Ectodermal cell (in vitro differentiated cells): ENCODE measurements around the gene SIGLEC12.

Source experiments
- H3K27ac ChIP-seq: 2 replicates; pipeline ENCODE4 v1.7.0; 2013; ENCODE audit warnings: mild to moderate bottlenecking, low read depth, low read length; ENCODE audit not compliant: insufficient read depth, poor library complexity, severe bottlenecking
- H3K27me3 ChIP-seq: 2 replicates; pipeline ENCODE4 v1.7.0; 2013; ENCODE audit warnings: mild to moderate bottlenecking, low read length; ENCODE audit not compliant: insufficient read depth, control insufficient read depth, poor library complexity, severe bottlenecking
- H3K36me3 ChIP-seq: one replicate; pipeline ENCODE4 v1.7.0; 2013; ENCODE audit warnings: low read length; ENCODE audit not compliant: control insufficient read depth, insufficient read depth
- H3K4me1 ChIP-seq: one replicate; pipeline ENCODE4 v1.7.0; 2013; ENCODE audit warnings: low read length; ENCODE audit not compliant: control insufficient read depth, insufficient read depth
- H3K4me3 ChIP-seq: 2 replicates; pipeline ENCODE4 v1.7.0; 2013; ENCODE audit warnings: low read depth, low read length, control low read depth; ENCODE audit not compliant: insufficient read depth
- H3K9me3 ChIP-seq: 2 replicates; pipeline ENCODE4 v1.7.0; 2013; ENCODE audit warnings: mild to moderate bottlenecking, low read length, moderate library complexity; ENCODE audit not compliant: control insufficient read depth
- WGBS, 2 experiments: methylation state at CpG; one replicate each; pipeline ENCODE4 v1.1.7; 2013; ENCODE audit warnings: missing lambda C conversion rate in 2 of 2; 5-methylcytosine and 5-hydroxymethylcytosine counted together

The SIGLEC12 gene

GRCh38 chr19:51542699-51543098 is 41.1 kb upstream of the SIGLEC12 start:
- peaks cover 4% of the 10 kb centered on the region for H3K27me3 ChIP-seq
- H3K9me3 ChIP-seq = no peaks in the 10 kb centered on the region
- H3K27ac ChIP-seq = no peak overlapping the region
- 72 to 75% methylated on average over 5 of the region's 5 CpGs for WGBS, 2 experiments
- H3K36me3 ChIP-seq = no peaks in the 10 kb centered on the region
- H3K4me1 ChIP-seq = no peaks in the 10 kb centered on the region
- H3K4me3 ChIP-seq = no peak overlapping the region

GRCh38 chr19:51541458-51542357 is 40.1 kb upstream of the SIGLEC12 start:
- Histone ChIP-seq H3K27ac (no peak overlapping the region), H3K36me3 (no peaks in the 10 kb centered on the region), H3K4me1 (no peaks in the 10 kb centered on the region), H3K4me3 (no peak overlapping the region), H3K27me3 (peaks cover 4% of the 10 kb centered on the region), H3K9me3 (no peaks in the 10 kb centered on the region)
- 71% methylated on average over 10 of the region's 10 CpGs for WGBS, 2 experiments

GRCh38 chr19:51539821-51540366 is 38.3 kb upstream of the SIGLEC12 start:
- Histone ChIP-seq H3K9me3 (no peaks in the 10 kb centered on the region), H3K27me3 (peaks cover 4% of the 10 kb centered on the region), H3K4me3 (no peak overlapping the region), H3K36me3 (no peaks in the 10 kb centered on the region), H3K4me1 (no peaks in the 10 kb centered on the region), H3K27ac (no peak overlapping the region)
- WGBS, 2 experiments = 81 to 88% methylated on average over 4 of the region's 4 CpGs

- WGBS, 2 experiments = 77 to 86% methylated on average over 1 of the region's 1 CpG
- H3K36me3 ChIP-seq = no peaks in the 10 kb centered on the region
- no peaks in the 10 kb centered on the region for H3K4me1 ChIP-seq
- H3K27ac ChIP-seq = no peak overlapping the region
- H3K27me3 ChIP-seq = peaks cover 33% of the 10 kb centered on the region
- no peaks in the 10 kb centered on the region for H3K9me3 ChIP-seq
- no peak overlapping the region for H3K4me3 ChIP-seq
Measured at GRCh38 chr19:51535535-51535934, 33.9 kb upstream of the SIGLEC12 start.

- Histone ChIP-seq H3K4me3 (no peak within 1 kb of the TSS), H3K36me3 (no peaks in the 10 kb centered on the region), H3K4me1 (no peaks in the 10 kb centered on the region), H3K27ac (no peak within 1 kb of the TSS), H3K27me3 (peaks cover 39% of the 10 kb centered on the region), H3K9me3 (no peaks in the 10 kb centered on the region)
- 53 to 60% methylated on average over 25 of the region's 25 CpGs for WGBS, 2 experiments
Measured at GRCh38 chr19:51531349-51532315, 30.0 kb upstream of the SIGLEC12 start, which contains the start of gene SIGLEC6. TSS of gene SIGLEC6 (minus strand) at chr19:51531670. CDS start at chr19:51531648, 22 bp downstream.

GRCh38 chr19:51530616-51531015 is 29.0 kb upstream of the SIGLEC12 start:
- no peak overlapping the region for H3K4me3 ChIP-seq
- no peak overlapping the region for H3K27ac ChIP-seq
- H3K27me3 ChIP-seq = peaks cover 39% of the 10 kb centered on the region
- no peaks in the 10 kb centered on the region for H3K36me3 ChIP-seq
- H3K4me1 ChIP-seq = no peaks in the 10 kb centered on the region
- WGBS, 2 experiments = 83 to 91% methylated on average over 8 of the region's 8 CpGs
- H3K9me3 ChIP-seq = no peaks in the 10 kb centered on the region

GRCh38 chr19:51529301-51529700 is 27.7 kb upstream of the SIGLEC12 start:
- Histone ChIP-seq H3K4me3 (no peak overlapping the region), H3K27ac (no peak overlapping the region), H3K4me1 (no peaks in the 10 kb centered on the region), H3K9me3 (no peaks in the 10 kb centered on the region), H3K36me3 (no peaks in the 10 kb centered on the region), H3K27me3 (peaks cover 39% of the 10 kb centered on the region)
- WGBS, 2 experiments = 82 to 89% methylated on average over 2 of the region's 2 CpGs

- H3K4me1 ChIP-seq = no peaks in the 10 kb centered on the region
- peaks cover 16% of the 10 kb centered on the region for H3K27me3 ChIP-seq
- H3K9me3 ChIP-seq = no peaks in the 10 kb centered on the region
- H3K36me3 ChIP-seq = no peaks in the 10 kb centered on the region
- no peak overlapping the region for H3K4me3 ChIP-seq
- WGBS, 2 experiments = 64 to 72% methylated on average over 4 of the region's 4 CpGs
- no peak overlapping the region for H3K27ac ChIP-seq
Measured at GRCh38 chr19:51525651-51526050, 24.1 kb upstream of the SIGLEC12 start.

GRCh38 chr19:51524666-51525264 is 23.2 kb upstream of the SIGLEC12 start:
- Histone ChIP-seq H3K4me3 (no peak overlapping the region), H3K9me3 (no peaks in the 10 kb centered on the region), H3K36me3 (no peaks in the 10 kb centered on the region), H3K4me1 (no peaks in the 10 kb centered on the region), H3K27ac (no peak overlapping the region), H3K27me3 (peaks cover 14% of the 10 kb centered on the region)
- 79 to 89% methylated on average over 8 of the region's 8 CpGs for WGBS, 2 experiments
